ENCODE results near the gene PMM2.
"Not testable (repeated sequence)": the region's sequence is repeated elsewhere in the genome, so short reads cannot be mapped to it uniquely, and the experiment has no call there.

PMM2 gene

DNA sequence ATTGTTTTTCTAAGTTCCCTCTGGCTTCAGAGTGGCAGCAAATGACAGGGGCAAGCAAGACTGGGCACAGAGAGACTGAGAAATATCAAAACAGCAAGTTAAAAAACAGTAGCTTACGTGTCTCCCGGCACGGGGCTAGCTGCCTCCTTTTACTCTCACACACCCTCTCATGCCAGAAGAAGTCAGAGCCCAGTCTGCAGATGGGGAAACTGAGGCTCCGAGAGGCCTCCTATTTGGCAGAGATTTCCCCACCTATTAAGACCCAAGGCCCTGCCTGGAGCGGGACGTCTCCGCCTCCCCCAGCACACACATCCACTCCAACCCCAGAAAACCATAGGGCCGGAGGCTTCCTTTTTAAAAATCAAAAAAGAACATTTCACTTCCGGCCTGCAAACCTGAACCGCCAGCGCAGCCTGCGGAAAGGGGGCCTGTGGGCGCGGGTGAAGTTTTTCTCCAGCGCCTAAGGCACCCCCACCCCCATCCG lies 70.3 kb downstream of the PMM2 start:
- DNase-seq (ENCODE audit: low read depth), result peak; percentile 49

GRCh38 chr16:8868416-8869211 lies 71.0 kb downstream of the PMM2 start, which contains the start of gene CARHSP1:
TSS of gene CARHSP1 (minus strand) at chr16:8869006. CDS start at chr16:8859328, 9,678 bp downstream.
- TF ChIP-seq MYC (IDR thresholded peaks at IDR 0.05; ENCODE audit: low read depth, low read length), result no peak
- TF ChIP-seq MAX (IDR thresholded peaks at IDR 0.05; ENCODE audit: low read depth, low read length), result peak; percentile 60
- TF ChIP-seq POLR2A (IDR thresholded peaks at IDR 0.05; ENCODE audit: extremely low read depth, insufficient read length), result peak; percentile 80
- TF ChIP-seq CTCF (IDR thresholded peaks at IDR 0.05; ENCODE audit: low read depth, low read length), result no peak
- DNase-seq (ENCODE audit: low read depth), result peak; percentile 94
- peak within 1 kb of the TSS; percentile 84 for H3K4me3 ChIP-seq (ENCODE audit: low read depth, low read length)

More for the DNA sequence above, 70.3 kb downstream of the PMM2 start:
- TF ChIP-seq MYC (IDR thresholded peaks at IDR 0.05; ENCODE audit: low read depth, low read length) (no peak), MAX (IDR thresholded peaks at IDR 0.05; ENCODE audit: low read depth, low read length) (no peak), CTCF (IDR thresholded peaks at IDR 0.05; ENCODE audit: low read depth, low read length) (no peak), POLR2A (IDR thresholded peaks at IDR 0.05; ENCODE audit: extremely low read depth, insufficient read length) (no peak)
- H3K4me3 ChIP-seq (ENCODE audit: low read depth, low read length), result peak overlapping the region; percentile 84

DNA sequence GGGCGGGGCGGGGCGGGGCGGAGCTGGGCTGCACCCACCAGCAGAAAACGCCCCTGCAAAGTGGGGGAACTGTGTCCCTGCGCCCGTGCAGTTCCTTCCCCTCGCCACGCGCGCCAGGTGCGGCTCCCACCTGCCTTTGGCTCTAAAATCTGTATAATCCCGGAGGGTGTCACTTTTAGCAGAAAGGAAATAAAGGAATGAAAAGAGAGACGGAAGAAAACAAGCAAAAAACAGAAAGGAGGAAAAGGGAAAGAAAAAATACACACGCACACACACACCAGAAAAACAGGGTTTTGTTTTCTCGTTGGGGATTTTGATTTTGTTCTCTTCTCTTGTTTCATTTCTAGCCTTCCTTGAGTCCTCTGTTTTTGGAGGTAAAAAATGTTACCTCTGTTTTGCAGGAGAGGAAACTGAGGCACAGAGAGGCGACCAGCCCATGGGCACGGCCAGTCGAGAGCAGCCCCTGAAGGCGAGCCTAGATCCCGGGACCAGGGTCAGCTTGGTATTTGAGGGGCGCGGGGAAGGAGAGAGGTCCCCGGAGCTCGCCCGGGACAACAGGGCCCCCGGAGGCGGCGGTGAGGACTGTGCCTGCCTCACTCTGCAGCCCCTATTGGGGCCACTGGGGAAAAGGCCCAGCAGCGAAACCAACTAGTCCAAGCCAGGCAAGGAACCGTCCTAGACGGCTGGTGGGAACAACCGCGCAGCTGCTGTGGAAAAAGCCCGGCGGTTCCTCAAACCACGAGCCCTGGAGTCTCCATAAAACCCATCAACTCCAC lies 71.8 kb downstream of the PMM2 start:
- H3K4me3 ChIP-seq (ENCODE audit: low read depth, low read length), result peak overlapping the region; percentile 62
- peak; percentile 56 for DNase-seq (ENCODE audit: low read depth)
- peak; percentile 42; the same call in 1 of the 2 replicates for TF ChIP-seq MYC (IDR thresholded peaks at IDR 0.05; ENCODE audit: low read depth, low read length)
- no peak for TF ChIP-seq POLR2A (IDR thresholded peaks at IDR 0.05; ENCODE audit: extremely low read depth, insufficient read length)
- TF ChIP-seq CTCF (IDR thresholded peaks at IDR 0.05; ENCODE audit: low read depth, low read length), result no peak

DNA sequence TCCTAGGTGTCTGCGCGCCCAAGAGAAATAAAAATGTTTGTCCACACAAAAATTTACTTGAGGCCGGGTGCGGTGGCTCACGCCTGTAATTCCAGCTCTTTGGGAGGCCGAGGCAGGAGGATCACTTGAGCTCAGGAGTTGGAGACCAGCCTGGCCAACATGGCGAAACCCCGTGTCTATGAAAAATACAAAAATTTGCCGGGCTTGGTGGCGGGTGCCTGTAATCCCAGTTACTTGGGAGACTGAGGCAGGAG lies 72.3 kb downstream of the PMM2 start:
- not testable (repeated sequence) for H3K4me3 ChIP-seq (ENCODE audit: low read depth, low read length)

DNA sequence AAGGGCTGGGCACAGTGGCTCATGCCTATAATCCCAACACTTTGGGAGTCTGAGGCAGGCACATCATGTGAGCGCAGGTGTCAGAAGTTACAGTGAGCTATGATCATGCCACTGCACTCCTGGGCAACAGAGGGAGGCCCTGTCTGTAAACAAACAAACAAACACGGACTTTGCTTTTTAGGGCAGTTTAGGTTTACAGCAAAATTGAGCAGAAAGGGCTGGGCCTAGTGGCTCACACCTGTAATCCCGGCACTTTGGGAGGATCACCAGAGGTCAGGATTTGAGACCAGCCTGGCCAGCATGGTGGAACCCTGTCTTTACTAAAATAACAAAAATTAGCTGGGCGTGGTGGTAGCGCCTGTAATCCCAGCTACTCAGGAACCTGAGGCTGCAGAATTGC lies 74.4 kb downstream of the PMM2 start:
- TF ChIP-seq MYC (IDR thresholded peaks at IDR 0.05; ENCODE audit: low read depth, low read length) (no peak), MAX (IDR thresholded peaks at IDR 0.05; ENCODE audit: low read depth, low read length) (no peak), CTCF (IDR thresholded peaks at IDR 0.05; ENCODE audit: low read depth, low read length) (no peak), POLR2A (IDR thresholded peaks at IDR 0.05; ENCODE audit: extremely low read depth, insufficient read length) (no peak)
- H3K4me3 ChIP-seq (ENCODE audit: low read depth, low read length), result no peak overlapping the region
- no peak for DNase-seq (ENCODE audit: low read depth)

More for the DNA sequence above, 72.3 kb downstream of the PMM2 start:
- DNase-seq (ENCODE audit: low read depth), result not testable (repeated sequence)

Measured in NB4 (cell line).